ENCODE measurements around the gene FBXL17.
"Not testable (repeated sequence)": the region's sequence is repeated elsewhere in the genome, so short reads cannot be mapped to it uniquely, and the experiment has no call there.

The FBXL17 gene

GRCh38 chr5:108297042-108297601 lies 84.8 kb downstream of the FBXL17 start:
- DNase-seq: no peak

- no peak for DNase-seq
Observed at GRCh38 chr5:108295578-108296368, 86.1 kb downstream of the FBXL17 start.

- no peak for DNase-seq
Observed at GRCh38 chr5:108280960-108281569, 100.8 kb downstream of the FBXL17 start.

GRCh38 chr5:108280248-108280647 lies 101.7 kb downstream of the FBXL17 start:
- no peak for DNase-seq

GRCh38 chr5:108278285-108279240 lies 103.3 kb downstream of the FBXL17 start:
- no peak for DNase-seq

GRCh38 chr5:108276187-108277050 lies 105.5 kb downstream of the FBXL17 start:
- DNase-seq: no peak

GRCh38 chr5:108274080-108274479 lies 107.8 kb downstream of the FBXL17 start:
- DNase-seq: not testable (repeated sequence)

- no peak for DNase-seq
Observed at GRCh38 chr5:108271127-108271526, 110.8 kb downstream of the FBXL17 start.

GRCh38 chr5:108266242-108266641 lies 115.7 kb downstream of the FBXL17 start:
- no peak for DNase-seq

- DNase-seq: no peak
Observed at GRCh38 chr5:108264533-108264932, 117.4 kb downstream of the FBXL17 start.

GRCh38 chr5:108263338-108263737 lies 118.6 kb downstream of the FBXL17 start:
- no peak for DNase-seq

- DNase-seq: no peak
Observed at GRCh38 chr5:108260858-108261170, 121.1 kb downstream of the FBXL17 start.

- no peak for DNase-seq
Observed at GRCh38 chr5:108260117-108260857, 121.6 kb downstream of the FBXL17 start.

- DNase-seq: no peak
Observed at GRCh38 chr5:108259306-108259705, 122.6 kb downstream of the FBXL17 start.

GRCh38 chr5:108257996-108258395 lies 123.9 kb downstream of the FBXL17 start:
- no peak for DNase-seq

GRCh38 chr5:108255468-108255867 lies 126.4 kb downstream of the FBXL17 start:
- DNase-seq: no peak

- no peak for DNase-seq
Observed at GRCh38 chr5:108251350-108251749, 130.5 kb downstream of the FBXL17 start.

- DNase-seq: no peak
Observed at GRCh38 chr5:108249785-108250426, 132.0 kb downstream of the FBXL17 start.

- no peak for DNase-seq
Observed at GRCh38 chr5:108249095-108249784, 132.7 kb downstream of the FBXL17 start.
